Progenitor cell of endocrine pancreas (in vitro differentiated cells): ENCODE data around the gene ARHGAP8. TPM values are rescaled to one million over a fixed set of nuclear protein-coding genes. Genes with fewer than 3 reads are reported as not detected.

Experiments used
- DNase-seq: peaks from one replicate; pipeline ENCODE4 v3.0.0; 2021; ENCODE audit warnings: low spot score; ENCODE audit not compliant: unreplicated experiment
- H3K27ac Mint-ChIP-seq: 2 replicates; pipeline ENCODE4 v1.8.0; 2021; ENCODE audit warnings: mild to moderate bottlenecking, moderate library complexity, mixed read lengths
- H3K27me3 Mint-ChIP-seq: 2 replicates; pipeline ENCODE4 v1.8.0; 2021; ENCODE audit warnings: mixed read lengths
- H3K36me3 Mint-ChIP-seq: 2 replicates; pipeline ENCODE4 v1.8.0; 2022; ENCODE audit warnings: mixed read lengths; ENCODE audit not compliant: insufficient read depth
- H3K4me1 Mint-ChIP-seq: 2 replicates; pipeline ENCODE4 v1.8.0; 2021; ENCODE audit warnings: low read depth, mixed read lengths
- H3K4me3 Mint-ChIP-seq: 2 replicates; pipeline ENCODE4 v1.8.0; 2021; ENCODE audit warnings: low read depth, mild to moderate bottlenecking, moderate library complexity, mixed read lengths
- H3K9me3 Mint-ChIP-seq: 2 replicates; pipeline ENCODE4 v1.8.0; 2021; ENCODE audit warnings: low read depth, mixed read lengths
- CTCF ChIP-seq: fragments of 200-600 bp; sonication (generic); IDR thresholded peaks from one replicate; pipeline ENCODE4 v1.5.0; 2021; ENCODE audit warnings: antibody characterized with exemption, mild to moderate bottlenecking; ENCODE audit not compliant: unreplicated experiment
- total RNA-seq: library from RNA; stranded (reverse); gene quantifications from 2 replicates; pipeline ENCODE4 v1.2.1, GENCODE V29; 2021

Gene ARHGAP8
- total RNA-seq, 1 donor from 2014 or later = 100 TPM

DNA sequence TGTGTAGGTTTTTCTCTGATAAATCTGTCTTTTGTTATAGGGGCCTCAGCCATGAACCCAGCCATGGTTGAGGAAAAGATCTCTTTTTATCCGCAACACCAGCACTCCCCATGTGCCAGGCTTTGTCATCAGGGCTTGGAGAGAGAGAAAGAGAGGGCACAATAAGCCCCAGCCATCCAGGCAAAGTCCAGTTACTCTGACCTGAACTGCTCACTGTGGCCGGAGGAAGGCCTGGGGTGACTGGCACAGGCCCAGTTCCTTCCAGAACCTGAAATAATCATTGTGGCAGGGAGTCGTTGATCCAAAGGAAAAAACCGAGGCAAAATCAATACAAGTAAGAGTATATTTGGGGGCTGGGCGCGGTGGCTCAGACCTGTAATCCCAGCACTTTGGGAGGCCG, 3.9 kb upstream of the ARHGAP8 start:
- no peak for TF ChIP-seq CTCF
- Mint-ChIP-seq H3K4me3 (no peak overlapping the region), H3K27me3 (no peaks in the 10 kb centered on the region), H3K36me3 (no peaks in the 10 kb centered on the region), H3K4me1 (peaks cover 29% of the 10 kb centered on the region), H3K27ac (peak overlapping the region; percentile 29), H3K9me3 (no peaks in the 10 kb centered on the region)
- no peak for DNase-seq

DNA sequence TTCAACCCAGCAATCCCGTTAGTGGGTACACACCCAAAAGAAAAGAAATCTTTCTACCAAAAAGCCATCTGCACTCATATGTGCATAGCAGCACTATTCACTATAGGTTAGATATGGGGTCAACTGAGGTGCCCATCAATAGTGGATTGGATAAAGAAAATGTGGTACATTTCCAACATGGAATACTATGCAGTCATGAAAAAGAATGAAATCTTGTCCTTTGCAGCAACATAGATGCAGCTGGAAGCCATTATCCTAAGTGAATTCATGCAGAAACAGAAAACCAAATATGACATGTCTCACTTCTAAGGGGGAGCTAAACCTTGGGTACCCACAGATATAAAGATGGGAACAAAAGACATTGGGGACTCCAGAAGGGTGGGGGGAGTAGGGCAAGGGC, 1.9 kb upstream of the ARHGAP8 start:
- H3K4me1 Mint-ChIP-seq = peaks cover 39% of the 10 kb centered on the region

GRCh38 chr22:44753189-44754042, 1.0 kb downstream of the ARHGAP8 start:
- no peak for TF ChIP-seq CTCF
- H3K27me3 Mint-ChIP-seq = no peaks in the 10 kb centered on the region
- no peaks in the 10 kb centered on the region for H3K9me3 Mint-ChIP-seq
- H3K36me3 Mint-ChIP-seq = no peaks in the 10 kb centered on the region
- peak overlapping the region; percentile 97 for H3K27ac Mint-ChIP-seq
- H3K4me1 Mint-ChIP-seq = peaks cover 45% of the 10 kb centered on the region
- peak overlapping the region; percentile 86 for H3K4me3 Mint-ChIP-seq
- no peak for DNase-seq

More for the DNA sequence above, 1.9 kb upstream of the ARHGAP8 start:
- H3K27ac Mint-ChIP-seq = no peak overlapping the region
- no peak overlapping the region for H3K4me3 Mint-ChIP-seq
- H3K9me3 Mint-ChIP-seq = no peaks in the 10 kb centered on the region
- no peak for TF ChIP-seq CTCF
- DNase-seq = no peak
- H3K27me3 Mint-ChIP-seq = no peaks in the 10 kb centered on the region
- H3K36me3 Mint-ChIP-seq = no peaks in the 10 kb centered on the region

DNA sequence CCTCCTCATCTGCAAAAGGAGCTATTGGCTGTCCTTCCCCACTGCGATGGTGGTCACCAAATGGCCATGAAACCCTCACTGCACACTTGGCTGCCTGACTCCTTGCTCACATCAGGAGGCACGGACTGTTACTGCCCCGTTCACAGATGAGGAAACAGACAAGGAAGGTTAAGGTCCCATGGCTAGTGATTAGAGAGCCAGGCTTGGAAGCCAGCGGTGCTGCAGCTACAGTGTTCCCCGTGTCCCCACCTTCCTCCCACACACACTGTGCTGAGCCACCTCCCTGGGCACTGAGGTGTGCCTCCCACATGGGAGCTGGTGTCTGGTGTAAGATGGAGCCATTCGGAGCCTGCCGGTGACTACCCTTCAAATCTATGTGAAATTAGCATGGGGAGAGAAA, 2.6 kb downstream of the ARHGAP8 start:
- TF ChIP-seq CTCF = no peak
- Mint-ChIP-seq H3K9me3 (no peaks in the 10 kb centered on the region), H3K27me3 (no peaks in the 10 kb centered on the region), H3K4me3 (peak overlapping the region; percentile 86), H3K36me3 (peaks cover 8% of the 10 kb centered on the region), H3K27ac (peak overlapping the region; percentile 97), H3K4me1 (peaks cover 52% of the 10 kb centered on the region)
- no peak for DNase-seq

DNA sequence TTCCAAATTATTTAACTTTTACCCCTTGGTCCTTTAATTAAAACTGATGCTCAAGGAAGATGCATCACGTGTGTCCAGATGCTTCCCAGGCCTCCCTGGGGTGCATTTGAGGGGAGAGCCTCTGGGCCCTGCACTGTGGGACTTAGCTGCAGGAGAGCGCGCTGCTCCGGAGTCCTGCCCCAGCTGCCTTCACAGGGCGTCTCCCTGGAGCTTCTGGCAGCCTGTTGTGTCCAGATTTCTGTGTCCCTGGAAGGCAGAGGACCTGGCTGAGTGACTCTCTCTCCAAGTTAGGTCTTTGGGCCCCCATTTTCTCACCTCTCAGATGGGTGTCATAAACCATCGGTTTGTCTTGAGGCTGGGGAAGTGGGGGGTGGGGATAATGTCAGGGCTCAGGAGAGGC, 3.0 kb downstream of the ARHGAP8 start:
- no peak for TF ChIP-seq CTCF
- Mint-ChIP-seq H3K36me3 (peaks cover 8% of the 10 kb centered on the region), H3K9me3 (no peaks in the 10 kb centered on the region), H3K27me3 (no peaks in the 10 kb centered on the region), H3K4me3 (peak overlapping the region; percentile 86), H3K27ac (peak overlapping the region; percentile 97), H3K4me1 (peaks cover 52% of the 10 kb centered on the region)
- DNase-seq = no peak
